OCI-LY3 (cell line): ENCODE data around the gene ATF6.

ENCODE experiments used
- EZH2phosphoT487 ChIP-seq: fragments of 200-600 bp; shearing (Covaris generic); IDR thresholded peaks from 2 replicates; pipeline ENCODE4 v1.6.1; 2018; ENCODE audit warnings: antibody characterized with exemption, mixed run types, low read depth
- TF ChIP-seq, protein P1 (sequence below): fragments of 200-600, 300-600 bp; sonication (generic); IDR thresholded peaks from 2 replicates; pipeline ENCODE4 v1.5.1; 2014; ENCODE audit warnings: antibody characterized with exemption, low read length, low read depth

DNA sequence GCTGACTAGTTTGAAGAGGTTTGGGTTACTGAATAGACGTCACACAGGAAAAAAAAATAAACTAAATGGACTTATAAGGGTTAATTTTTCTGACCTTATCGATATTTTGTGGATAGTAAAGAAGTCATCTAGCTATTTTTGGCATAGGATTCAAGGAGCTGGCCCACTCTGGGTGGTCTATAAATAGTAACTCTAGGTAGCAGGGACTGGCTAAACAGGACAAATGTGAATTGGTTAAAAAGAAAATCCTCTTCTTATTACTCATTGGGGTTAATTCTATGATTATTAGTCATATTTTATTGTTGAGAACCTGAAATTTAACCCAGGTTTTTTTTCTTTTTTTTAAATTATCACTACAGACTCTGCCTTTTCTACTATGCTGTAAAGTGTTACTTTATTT, 61.7 kb downstream of the ATF6 start:
- TF ChIP-seq, protein P1, sequence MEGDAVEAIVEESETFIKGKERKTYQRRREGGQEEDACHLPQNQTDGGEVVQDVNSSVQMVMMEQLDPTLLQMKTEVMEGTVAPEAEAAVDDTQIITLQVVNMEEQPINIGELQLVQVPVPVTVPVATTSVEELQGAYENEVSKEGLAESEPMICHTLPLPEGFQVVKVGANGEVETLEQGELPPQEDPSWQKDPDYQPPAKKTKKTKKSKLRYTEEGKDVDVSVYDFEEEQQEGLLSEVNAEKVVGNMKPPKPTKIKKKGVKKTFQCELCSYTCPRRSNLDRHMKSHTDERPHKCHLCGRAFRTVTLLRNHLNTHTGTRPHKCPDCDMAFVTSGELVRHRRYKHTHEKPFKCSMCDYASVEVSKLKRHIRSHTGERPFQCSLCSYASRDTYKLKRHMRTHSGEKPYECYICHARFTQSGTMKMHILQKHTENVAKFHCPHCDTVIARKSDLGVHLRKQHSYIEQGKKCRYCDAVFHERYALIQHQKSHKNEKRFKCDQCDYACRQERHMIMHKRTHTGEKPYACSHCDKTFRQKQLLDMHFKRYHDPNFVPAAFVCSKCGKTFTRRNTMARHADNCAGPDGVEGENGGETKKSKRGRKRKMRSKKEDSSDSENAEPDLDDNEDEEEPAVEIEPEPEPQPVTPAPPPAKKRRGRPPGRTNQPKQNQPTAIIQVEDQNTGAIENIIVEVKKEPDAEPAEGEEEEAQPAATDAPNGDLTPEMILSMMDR, result no peak
- TF ChIP-seq EZH2phosphoT487, result no peak
